Aorta (tissue), 5 donors: Measurements from ENCODE around the gene QRICH1. TPM values are rescaled to one million over a fixed set of nuclear protein-coding genes. Genes with fewer than 3 reads are reported as not detected.

Source experiments
- ATAC-seq: fragments of 200-7000 bp; cut with Tn5 transposase; one replicate; pipeline ENCODE4 v1.9.1; 2022; ENCODE audit warnings: moderate library complexity; ENCODE audit not compliant: low FRiP score
- DNase-seq, 2 donors: peaks; one replicate each; pipeline ENCODE4 v3.0.0-alpha.2; 2020
- H3K27ac ChIP-seq, 2 donors: one replicate each; pipeline ENCODE4 v1.5.1; 2013; ENCODE audit warnings: low read length in 2 of 2, mild to moderate bottlenecking in 2 of 2, moderate library complexity in 2 of 2, control low read depth in 1 of 2, inconsistent platforms in 1 of 2, low read depth in 1 of 2
- H3K27me3 ChIP-seq, 2 donors: one replicate each; pipeline ENCODE4 v1.6.1; 2013; ENCODE audit warnings: control low read depth in 1 of 2, low read length in 1 of 2, mild to moderate bottlenecking in 1 of 2, moderate library complexity in 1 of 2; ENCODE audit not compliant: insufficient read depth in 2 of 2, control insufficient read depth in 1 of 2
- H3K36me3 ChIP-seq, 2 donors: one replicate each; pipeline ENCODE4 v1.6.1; 2013; ENCODE audit warnings: control low read depth in 1 of 2, low read length in 1 of 2, mild to moderate bottlenecking in 1 of 2; ENCODE audit not compliant: insufficient read depth in 2 of 2, control insufficient read depth in 1 of 2
- H3K4me1 ChIP-seq, 2 donors: one replicate each; pipeline ENCODE4 v1.6.1; 2013; ENCODE audit warnings: low read length in 2 of 2, control low read depth in 1 of 2, mild to moderate bottlenecking in 1 of 2, moderate library complexity in 1 of 2; ENCODE audit not compliant: insufficient read depth in 2 of 2, control insufficient read depth in 1 of 2
- H3K4me3 ChIP-seq, 2 donors: one replicate each; pipeline ENCODE4 v1.5.1; 2013; ENCODE audit warnings: low read length in 2 of 2, control low read depth in 1 of 2, mild to moderate bottlenecking in 1 of 2
- H3K9me3 ChIP-seq: one replicate; pipeline ENCODE4 v1.6.1; 2013; ENCODE audit warnings: mild to moderate bottlenecking, low read length; ENCODE audit not compliant: control insufficient read depth
- WGBS, 2 donors: extraction: QIAGEN DNeasy Blood & Tissue Kit; methylation state at CpG; one replicate each; pipeline ENCODE4 v1.1.7; 2013; 5-methylcytosine and 5-hydroxymethylcytosine counted together
- intact Hi-C, 2 donors: fragments of 100-400 bp; cut with DNase I; formaldehyde crosslinking; loops; one replicate each; pipeline versions ENCODE4 v1.14.2 to v1.15.0; 2022
- polyA plus RNA-seq, 2 donors: library from polyadenylated mRNA; stranded (reverse); fragments of 200-250 nt; gene quantifications; one replicate each; pipeline ENCODE4 v1.2.3, GENCODE V29; 2013
- total RNA-seq, 2 donors: library from RNA; stranded (reverse); fragmentation: NEBNext Ultra II Directional; extraction: Animal tissue kit (Norgen Biotek cat#: 25700); gene quantifications; one replicate each; pipeline ENCODE4 v1.2.1, GENCODE V29; 2021
- donor health status: healthy with polysubstance abuse.
- donor health status: Bipolar disorder and iron deficiency.
- donor health status: DM: no; HTN: no; CAD: no.
- donor health status: DM: no; HTN: no; CAD: no.
- donor health status: DM: yes; HTN: yes; CAD: no.

QRICH1 gene
- total and polyA plus RNA-seq, 4 donors = 8.3 to 103 (median 72.1) TPM

GRCh38 chr3:49024449-49024848 lies 69.4 kb downstream of the QRICH1 start:
- no peaks in the 10 kb centered on the region for H3K9me3 ChIP-seq
- DNase-seq = no peak
- H3K4me1 ChIP-seq = no peaks in the 10 kb centered on the region
- 71 to 74% methylated on average over 5 of the region's 5 CpGs for WGBS, 2 donors
- H3K27ac ChIP-seq = no peak overlapping the region
- ATAC-seq = no peak
- intact Hi-C loops = loop anchor here in 1 of 2 donors (5.0 kb wide), 1 partner anchor 37 kb away; no protein-coding TSS in a partner anchor
- H3K36me3 ChIP-seq = peaks cover 0 to 5% of the 10 kb centered on the region in 2 donors
- no peak overlapping the region for H3K4me3 ChIP-seq
- peaks cover 0 to 3% of the 10 kb centered on the region in 2 donors for H3K27me3 ChIP-seq

- Histone ChIP-seq H3K27ac (no peak overlapping the region), H3K4me3 (no peak overlapping the region), H3K9me3 (no peaks in the 10 kb centered on the region), H3K27me3 (peaks cover 0 to 1% of the 10 kb centered on the region in 2 donors), H3K36me3 (peaks cover 0 to 5% of the 10 kb centered on the region in 2 donors), H3K4me1 (no peaks in the 10 kb centered on the region)
- intact Hi-C loops = loop anchor here in 1 of 2 donors (5.0 kb wide), 1 partner anchor 36 kb away; no protein-coding TSS in a partner anchor
- ATAC-seq = no peak
- WGBS, 2 donors = 82 to 88% methylated on average over 4 of the region's 4 CpGs
- peak in 1 of 2 donors; percentile 27 for DNase-seq
These were observed 70.1 kb downstream of the QRICH1 start for GRCh38 chr3:49023775-49024174.

- peaks cover 0 to 1% of the 10 kb centered on the region in 2 donors for H3K27me3 ChIP-seq
- 25 to 29% methylated on average over 11 to 12 of the region's 12 CpGs for WGBS, 2 donors
- peak overlapping the region; percentile 83 to 85 for H3K4me3 ChIP-seq
- H3K36me3 ChIP-seq = peaks cover 0 to 5% of the 10 kb centered on the region in 2 donors
- DNase-seq = peak in 1 of 2 donors; percentile 76
- H3K9me3 ChIP-seq = no peaks in the 10 kb centered on the region
- ATAC-seq = no peak
- peak overlapping the region in 1 of 2 donors; percentile 97 for H3K27ac ChIP-seq
- no peaks in the 10 kb centered on the region for H3K4me1 ChIP-seq
- intact Hi-C loops = loop anchor here in 1 of 2 donors (5.0 kb wide), 1 partner anchor 35 kb away; no protein-coding TSS in a partner anchor
These were observed 71.1 kb downstream of the QRICH1 start for GRCh38 chr3:49022688-49023171.

- peaks cover 0 to 1% of the 10 kb centered on the region in 2 donors for H3K27me3 ChIP-seq
- intact Hi-C loops = loop anchor here in 1 of 2 donors (5.0 kb wide), 1 partner anchor 35 kb away; no protein-coding TSS in a partner anchor
- DNase-seq (peak; percentile 96 to 98), ATAC-seq (peak; percentile 94)
- no peaks in the 10 kb centered on the region for H3K9me3 ChIP-seq
- H3K4me3 ChIP-seq = peak within 1 kb of the TSS; percentile 85 to 88
- WGBS, 2 donors = 0 to 1% methylated on average over 83 of the region's 83 CpGs
- peaks cover 0 to 5% of the 10 kb centered on the region in 2 donors for H3K36me3 ChIP-seq
- peak within 1 kb of the TSS; percentile 94 to 97 for H3K27ac ChIP-seq
- no peaks in the 10 kb centered on the region for H3K4me1 ChIP-seq
These were observed 71.8 kb downstream of the QRICH1 start, which contains the start of gene NDUFAF3 for GRCh38 chr3:49021813-49022687. Gene NDUFAF3 (plus strand): TSS chr3:49022121. CDS start chr3:49022145, 24 bp downstream.

- no peaks in the 10 kb centered on the region for H3K9me3 ChIP-seq
- H3K4me3 ChIP-seq = peak overlapping the region; percentile 85 to 88
- no peaks in the 10 kb centered on the region for H3K4me1 ChIP-seq
- H3K36me3 ChIP-seq = peaks cover 0 to 5% of the 10 kb centered on the region in 2 donors
- peaks cover 0 to 1% of the 10 kb centered on the region in 2 donors for H3K27me3 ChIP-seq
- peak overlapping the region; percentile 89 to 97 for H3K27ac ChIP-seq
- WGBS, 2 donors = 0% methylated on average over 56 to 60 of the region's 60 CpGs
- DNase-seq = peak; percentile 100
- intact Hi-C loops = loop anchor here in 1 of 2 donors (5.0 kb wide), 1 partner anchor 34 kb away; no protein-coding TSS in a partner anchor
- ATAC-seq = peak; percentile 94
These were observed 72.6 kb downstream of the QRICH1 start for GRCh38 chr3:49021213-49021812.

- ATAC-seq = peak; percentile 24
- peaks cover 0 to 5% of the 10 kb centered on the region in 2 donors for H3K36me3 ChIP-seq
- peaks cover 0 to 1% of the 10 kb centered on the region in 2 donors for H3K27me3 ChIP-seq
- H3K4me3 ChIP-seq = peak overlapping the region; percentile 12 to 48
- H3K9me3 ChIP-seq = no peaks in the 10 kb centered on the region
- no peaks in the 10 kb centered on the region for H3K4me1 ChIP-seq
- DNase-seq = peak; percentile 81 to 88
- intact Hi-C loops = loop anchor here in 1 of 2 donors (5.0 kb wide), 1 partner anchor 33 kb away; no protein-coding TSS in a partner anchor
- WGBS, 2 donors = 1% methylated on average over 49 to 51 of the region's 51 CpGs
- H3K27ac ChIP-seq = peak overlapping the region; percentile 38 to 69
These were observed 73.3 kb downstream of the QRICH1 start for GRCh38 chr3:49020330-49021212.

- 38 to 45% methylated on average over 12 of the region's 12 CpGs for WGBS, 2 donors
- Histone ChIP-seq H3K4me3 (no peak overlapping the region), H3K9me3 (no peaks in the 10 kb centered on the region), H3K27ac (no peak overlapping the region), H3K36me3 (peaks cover 0 to 3% of the 10 kb centered on the region in 2 donors), H3K4me1 (no peaks in the 10 kb centered on the region), H3K27me3 (peaks cover 0 to 1% of the 10 kb centered on the region in 2 donors)
- ATAC-seq (no peak), DNase-seq (no peak)
- intact Hi-C loops = loop anchor here in 1 of 2 donors (5.0 kb wide), 1 partner anchor 33 kb away; no protein-coding TSS in a partner anchor
These were observed 73.9 kb downstream of the QRICH1 start for GRCh38 chr3:49019941-49020329.
